ENCODE results near the gene MED20.

DNA sequence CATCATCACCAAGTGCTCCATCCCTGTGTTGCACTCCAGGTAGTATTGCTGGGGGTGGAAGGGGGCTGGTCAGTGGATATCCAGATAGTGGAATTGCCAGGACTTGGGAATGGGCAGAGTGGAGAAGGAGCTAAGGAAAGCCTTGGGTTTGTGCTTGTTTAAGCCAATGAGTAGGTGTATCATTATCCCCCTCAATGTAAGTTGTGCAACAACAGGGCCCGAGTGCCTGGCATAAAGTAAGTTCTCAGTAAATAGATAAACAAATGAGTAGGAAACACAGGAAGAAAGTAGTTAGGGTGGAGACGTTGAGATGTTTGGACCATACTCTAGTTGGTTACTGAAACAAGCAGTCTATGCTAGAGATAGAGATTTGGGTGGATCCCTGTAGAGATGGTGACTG, 10.9 kb upstream of the MED20 start:
- TF ChIP-seq, protein P1, sequence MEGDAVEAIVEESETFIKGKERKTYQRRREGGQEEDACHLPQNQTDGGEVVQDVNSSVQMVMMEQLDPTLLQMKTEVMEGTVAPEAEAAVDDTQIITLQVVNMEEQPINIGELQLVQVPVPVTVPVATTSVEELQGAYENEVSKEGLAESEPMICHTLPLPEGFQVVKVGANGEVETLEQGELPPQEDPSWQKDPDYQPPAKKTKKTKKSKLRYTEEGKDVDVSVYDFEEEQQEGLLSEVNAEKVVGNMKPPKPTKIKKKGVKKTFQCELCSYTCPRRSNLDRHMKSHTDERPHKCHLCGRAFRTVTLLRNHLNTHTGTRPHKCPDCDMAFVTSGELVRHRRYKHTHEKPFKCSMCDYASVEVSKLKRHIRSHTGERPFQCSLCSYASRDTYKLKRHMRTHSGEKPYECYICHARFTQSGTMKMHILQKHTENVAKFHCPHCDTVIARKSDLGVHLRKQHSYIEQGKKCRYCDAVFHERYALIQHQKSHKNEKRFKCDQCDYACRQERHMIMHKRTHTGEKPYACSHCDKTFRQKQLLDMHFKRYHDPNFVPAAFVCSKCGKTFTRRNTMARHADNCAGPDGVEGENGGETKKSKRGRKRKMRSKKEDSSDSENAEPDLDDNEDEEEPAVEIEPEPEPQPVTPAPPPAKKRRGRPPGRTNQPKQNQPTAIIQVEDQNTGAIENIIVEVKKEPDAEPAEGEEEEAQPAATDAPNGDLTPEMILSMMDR (IDR thresholded peaks at IDR 0.05; ENCODE audit: insufficient read depth, low read depth, low read length): no peak
- no peak for TF ChIP-seq EZH2 (IDR thresholded peaks at IDR 0.05; ENCODE audit: insufficient read depth, low read length)

Data from astrocyte (in vitro differentiated cells and primary cell).